K562 (cell line): ENCODE results near the gene SLC27A6. TPM values are rescaled to one million over a fixed set of nuclear protein-coding genes. Genes with fewer than 3 reads are reported as not detected.

Experiments used
- ARID1B ChIP-seq: fragments of 450-650 bp; IDR thresholded peaks from 2 replicates; pipeline ENCODE4 v1.6.1; 2016; ENCODE audit warnings: antibody characterized with exemption, mild to moderate bottlenecking, inconsistent platforms
- ATF4 ChIP-seq: fragments of 450-650 bp; formaldehyde crosslinking; IDR thresholded peaks from 2 replicates; pipeline ENCODE4 v1.4.0; 2022; ENCODE audit warnings: mild to moderate bottlenecking, moderate library complexity
- CBFA2T3 ChIP-seq: fragments of 450-650 bp; IDR thresholded peaks from 2 replicates; pipeline ENCODE4 v1.6.1; 2017
- CHAMP1 ChIP-seq: fragments of 450-650 bp; IDR thresholded peaks from 2 replicates; pipeline ENCODE4 v1.6.1; 2016; ENCODE audit warnings: mild to moderate bottlenecking
- COPS2 ChIP-seq: fragments of 450-650 bp; conservative IDR thresholded peaks from 2 replicates; pipeline ENCODE4 v1.6.1; 2016; ENCODE audit warnings: mild to moderate bottlenecking, moderate library complexity
- CREB3L1 ChIP-seq: fragments of 450-650 bp; IDR thresholded peaks from 2 replicates; pipeline ENCODE4 v1.6.1; 2014; ENCODE audit warnings: low read depth, mild to moderate bottlenecking, moderate library complexity, borderline replicate concordance
- FOXM1 ChIP-seq, 2 experiments: fragments of 450-650 bp in 1 of 2; sonication (generic) in 1 of 2; formaldehyde crosslinking in 1 of 2; IDR thresholded peaks; 2 replicates each; pipeline versions ENCODE4 v1.6.1 to v1.9.0; 2017 to 2022; ENCODE audit warnings: low read depth in 2 of 2, mild to moderate bottlenecking in 2 of 2, missing genetic modification reagents in 1 of 2, moderate library complexity in 1 of 2
- HDAC3 ChIP-seq: fragments of 450-650 bp; IDR thresholded peaks from 2 replicates; pipeline ENCODE4 v1.6.1; 2018; ENCODE audit warnings: borderline replicate concordance, mild to moderate bottlenecking, moderate library complexity; ENCODE audit not compliant: partially characterized antibody
- PBX2 ChIP-seq, 2 experiments: IDR thresholded peaks in 1 of 2; conservative IDR thresholded peaks in 1 of 2; 2 replicates each; pipeline ENCODE4 v1.6.1; 2016; ENCODE audit warnings: low read depth in 2 of 2, mild to moderate bottlenecking in 1 of 2, missing compliant biosample characterization in 1 of 2, missing genetic modification characterization in 1 of 2, moderate library complexity in 1 of 2
- PML ChIP-seq: IDR thresholded peaks from 2 replicates; pipeline ENCODE4 v1.6.1; 2012; ENCODE audit warnings: low read length, inconsistent platforms
- PTRF ChIP-seq: fragments of 450-650 bp; IDR thresholded peaks from 2 replicates; pipeline ENCODE4 v1.6.1; 2016; ENCODE audit warnings: mild to moderate bottlenecking, missing genetic modification characterization, missing compliant biosample characterization
- PYGO2 ChIP-seq: fragments of 450-650 bp; IDR thresholded peaks from 2 replicates; pipeline ENCODE4 v1.6.1; 2016; ENCODE audit warnings: mild to moderate bottlenecking, missing genetic modification characterization, moderate library complexity, missing compliant biosample characterization
- RNF2 ChIP-seq: sonication (generic); IDR thresholded peaks from 2 replicates; pipeline ENCODE4 v1.6.1; 2016
- TSC22D4 ChIP-seq: fragments of 450-650 bp; IDR thresholded peaks from 2 replicates; pipeline ENCODE4 v1.6.1; 2016; ENCODE audit warnings: missing genetic modification characterization, missing biosample characterization, control low read depth
- XRCC3 ChIP-seq: fragments of 450-650 bp; IDR thresholded peaks from 2 replicates; pipeline ENCODE4 v1.6.1; 2017; ENCODE audit warnings: mild to moderate bottlenecking, moderate library complexity
- ZNF77 ChIP-seq: fragments of 250-450 bp; sonication (Bioruptor Pico); IDR thresholded peaks from 2 replicates; pipeline ENCODE4 v1.5.0; 2020
- polyA plus RNA-seq, 8 experiments: library from polyadenylated mRNA; depleted of rRNA in 4 of 8; stranded (reverse) in 5 of 8; unstranded in 3 of 8; fragments of >200 nt; fragmentation: Nextera tagmentation in 2 of 8; fragmentation: Illumina TruSeq in 1 of 8; extraction: Ambion mirVana in 2 of 8; extraction: Trizol in 1 of 8; gene quantifications; 2 replicates each; pipeline versions ENCODE4 v1.2.1 to v1.2.3, GENCODE V29; 2011 to 2014; ENCODE audit warnings: inconsistent platforms in 1 of 8, missing spikeins in 1 of 8
- total RNA-seq, 7 experiments: library from RNA; depleted of rRNA in 6 of 7; stranded (reverse); fragments of >200 nt in 6 of 7; fragmentation: Illumina TruSeq in 2 of 7; extraction: Trizol in 2 of 7; gene quantifications; 2 replicates each; pipeline versions ENCODE4 v1.2.1 to v1.2.3, GENCODE V29; 2011 to 2021; ENCODE audit warnings: low replicate concordance in 1 of 7
- TF ChIP-seq, protein P1 (sequence below): fragments of 450-650 bp; formaldehyde crosslinking; IDR thresholded peaks from 2 replicates; pipeline ENCODE4 v1.4.0; 2020; ENCODE audit warnings: mild to moderate bottlenecking, moderate library complexity
- TF ChIP-seq, protein P2 (sequence below): sonication (generic); formaldehyde crosslinking; IDR thresholded peaks from 2 replicates; pipeline ENCODE4 v1.8.1; 2023; ENCODE audit warnings: mild to moderate bottlenecking, missing genetic modification reagents

Gene SLC27A6
- total and polyA plus RNA-seq, 9 of the 15 experiments (the other 6 are each of a cell fraction or from before 2014, with no cell fraction given) = 0.56 to 1.9 (median 1.2) TPM

- no peak for TF ChIP-seq ATF4 (CRISPR knock-in tag)
- no peak for TF ChIP-seq ZNF77 (CRISPR knock-in tag)
- TF ChIP-seq, protein P1, sequence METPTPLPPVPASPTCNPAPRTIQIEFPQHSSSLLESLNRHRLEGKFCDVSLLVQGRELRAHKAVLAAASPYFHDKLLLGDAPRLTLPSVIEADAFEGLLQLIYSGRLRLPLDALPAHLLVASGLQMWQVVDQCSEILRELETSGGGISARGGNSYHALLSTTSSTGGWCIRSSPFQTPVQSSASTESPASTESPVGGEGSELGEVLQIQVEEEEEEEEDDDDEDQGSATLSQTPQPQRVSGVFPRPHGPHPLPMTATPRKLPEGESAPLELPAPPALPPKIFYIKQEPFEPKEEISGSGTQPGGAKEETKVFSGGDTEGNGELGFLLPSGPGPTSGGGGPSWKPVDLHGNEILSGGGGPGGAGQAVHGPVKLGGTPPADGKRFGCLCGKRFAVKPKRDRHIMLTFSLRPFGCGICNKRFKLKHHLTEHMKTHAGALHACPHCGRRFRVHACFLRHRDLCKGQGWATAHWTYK (CRISPR knock-in tag) = 0 out of 2 replicates have a peak, but pooled peaks have one; percentile 23
- no peak for TF ChIP-seq RNF2
- peak; percentile 40; the same call in 1 of the 2 replicates for TF ChIP-seq PML
- no peak for TF ChIP-seq XRCC3
- TF ChIP-seq CHAMP1 = no peak
- TF ChIP-seq COPS2 = no peak
- no peak for TF ChIP-seq HDAC3
- TF ChIP-seq FOXM1 (IDR thresholded peaks at IDR 0.05; ENCODE audit: low read depth) = peak; percentile 39; the same call in 1 of the 2 replicates
- TF ChIP-seq FOXM1 (CRISPR knock-in tag; IDR thresholded peaks at IDR 0.05; ENCODE audit: low read depth) = no peak
- TF ChIP-seq CREB3L1 = no peak
- no peak for TF ChIP-seq PBX2 (CRISPR knock-in tag; IDR thresholded peaks at IDR 0.05; ENCODE audit: low read depth)
- peak; percentile 72 for TF ChIP-seq PBX2 (tag; conservative IDR thresholded peaks at IDR 0.05; ENCODE audit: low read depth)
- TF ChIP-seq CBFA2T3 = peak; percentile 76
- TF ChIP-seq ARID1B = peak; percentile 80
- TF ChIP-seq, protein P2, sequence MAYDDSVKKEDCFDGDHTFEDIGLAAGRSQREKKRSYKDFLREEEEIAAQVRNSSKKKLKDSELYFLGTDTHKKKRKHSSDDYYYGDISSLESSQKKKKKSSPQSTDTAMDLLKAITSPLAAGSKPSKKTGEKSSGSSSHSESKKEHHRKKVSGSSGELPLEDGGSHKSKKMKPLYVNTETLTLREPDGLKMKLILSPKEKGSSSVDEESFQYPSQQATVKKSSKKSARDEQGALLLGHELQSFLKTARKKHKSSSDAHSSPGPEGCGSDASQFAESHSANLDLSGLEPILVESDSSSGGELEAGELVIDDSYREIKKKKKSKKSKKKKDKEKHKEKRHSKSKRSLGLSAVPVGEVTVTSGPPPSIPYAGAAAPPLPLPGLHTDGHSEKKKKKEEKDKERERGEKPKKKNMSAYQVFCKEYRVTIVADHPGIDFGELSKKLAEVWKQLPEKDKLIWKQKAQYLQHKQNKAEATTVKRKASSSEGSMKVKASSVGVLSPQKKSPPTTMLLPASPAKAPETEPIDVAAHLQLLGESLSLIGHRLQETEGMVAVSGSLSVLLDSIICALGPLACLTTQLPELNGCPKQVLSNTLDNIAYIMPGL = no peak
- TF ChIP-seq PTRF (tag) = no peak
- no peak for TF ChIP-seq TSC22D4
- no peak for TF ChIP-seq PYGO2
Observed at GRCh38 chr5:129018837-129019236, 53.5 kb downstream of the SLC27A6 start (continued).
